SK-N-SH treated with all-trans-retinoic acid at 6 μM for 48 hours (cell line): ENCODE data around the gene PTGES.
"Not testable (repeated sequence)": the region's sequence is repeated elsewhere in the genome, so short reads cannot be mapped to it uniquely, and the experiment has no call there.

Source experiments
- ATAC-seq: fragments of 200-7000 bp; cut with Tn5 transposase; 3 replicates; pipeline ENCODE4 v1.9.1; 2020; ENCODE audit warnings: mild to moderate bottlenecking, moderate library complexity
- ARNTL ChIP-seq: fragments of 450-650 bp; formaldehyde crosslinking; IDR thresholded peaks from 2 replicates; pipeline ENCODE4 v1.5.0; 2020; ENCODE audit warnings: low read depth, mild to moderate bottlenecking, moderate library complexity, borderline replicate concordance
- BACH2 ChIP-seq: fragments of 250-450 bp; sonication (Bioruptor Pico); IDR thresholded peaks from 2 replicates; pipeline ENCODE4 v1.9.0; 2021; ENCODE audit warnings: mild to moderate bottlenecking, borderline replicate concordance
- CREB5 ChIP-seq: fragments of 250-450 bp; sonication (Bioruptor Pico); IDR thresholded peaks from 2 replicates; pipeline ENCODE4 v1.5.1; 2020; ENCODE audit warnings: low read depth, mild to moderate bottlenecking, moderate library complexity
- CSRNP3 ChIP-seq: fragments of 250-450 bp; sonication (Bioruptor Pico); IDR thresholded peaks from 2 replicates; pipeline ENCODE4 v1.5.1; 2021; ENCODE audit warnings: mild to moderate bottlenecking, moderate library complexity
- ESRRG ChIP-seq: fragments of 250-450 bp; sonication (Bioruptor Pico); IDR thresholded peaks from 2 replicates; pipeline ENCODE4 v1.6.1; 2021; ENCODE audit warnings: mild to moderate bottlenecking
- ISL1 ChIP-seq: fragments of 250-450 bp; sonication (Bioruptor Pico); IDR thresholded peaks from 2 replicates; pipeline ENCODE4 v2.1.2; 2022; ENCODE audit warnings: mild to moderate bottlenecking, moderate library complexity
- POU6F1 ChIP-seq: fragments of 250-450 bp; sonication (Bioruptor Pico); IDR thresholded peaks from 2 replicates; pipeline ENCODE4 v1.8.0; 2021; ENCODE audit warnings: low read depth, mild to moderate bottlenecking, moderate library complexity, borderline replicate concordance
- PPARA ChIP-seq: fragments of 250-450 bp; sonication (Bioruptor Pico); IDR thresholded peaks from 2 replicates; pipeline ENCODE4 v1.5.0; 2020; ENCODE audit warnings: mild to moderate bottlenecking, borderline replicate concordance
- RARB ChIP-seq: fragments of 250-450 bp; sonication (Bioruptor Pico); IDR thresholded peaks from 2 replicates; pipeline ENCODE4 v1.8.0; 2021; ENCODE audit warnings: mild to moderate bottlenecking, moderate library complexity
- SNAI2 ChIP-seq: fragments of 250-450 bp; sonication (Bioruptor Pico); IDR thresholded peaks from 2 replicates; pipeline ENCODE4 v1.5.0; 2020; ENCODE audit warnings: mild to moderate bottlenecking, moderate library complexity
- TCF4 ChIP-seq: fragments of 250-450 bp; sonication (Bioruptor Pico); IDR thresholded peaks from 2 replicates; pipeline ENCODE4 v1.8.0; 2021; ENCODE audit warnings: mild to moderate bottlenecking, moderate library complexity, borderline replicate concordance
- TOX ChIP-seq: fragments of 250-450 bp; sonication (Bioruptor Pico); IDR thresholded peaks from 2 replicates; pipeline ENCODE4 v1.8.0; 2021; ENCODE audit warnings: mild to moderate bottlenecking, moderate library complexity, borderline replicate concordance
- ZC3H10 ChIP-seq: fragments of 250-450 bp; sonication (Bioruptor Pico); IDR thresholded peaks from 2 replicates; pipeline ENCODE4 v1.5.1; 2021; ENCODE audit warnings: mild to moderate bottlenecking, moderate library complexity
- ZFP30 ChIP-seq: fragments of 450-650 bp; formaldehyde crosslinking; IDR thresholded peaks from 2 replicates; pipeline ENCODE4 v1.5.0; 2022; ENCODE audit warnings: mild to moderate bottlenecking, moderate library complexity
- ZNF565 ChIP-seq: fragments of 450-650 bp; formaldehyde crosslinking; conservative IDR thresholded peaks from 2 replicates; pipeline ENCODE4 v1.5.0; 2020; ENCODE audit warnings: low read depth, mild to moderate bottlenecking, moderate library complexity
- ZNF70 ChIP-seq: fragments of 450-650 bp; formaldehyde crosslinking; IDR thresholded peaks from 2 replicates; pipeline ENCODE4 v1.5.0; 2020; ENCODE audit warnings: mild to moderate bottlenecking, moderate library complexity
- ZNF8 ChIP-seq: fragments of 450-650 bp; formaldehyde crosslinking; IDR thresholded peaks from 2 replicates; pipeline ENCODE4 v1.5.0; 2020; ENCODE audit warnings: mild to moderate bottlenecking, moderate library complexity
- TF ChIP-seq, protein P1 (sequence below): fragments of 250-450 bp; sonication (Bioruptor Pico); IDR thresholded peaks from 2 replicates; pipeline ENCODE4 v1.5.0; 2020; ENCODE audit warnings: mild to moderate bottlenecking, moderate library complexity
- TF ChIP-seq, protein P2 (sequence below): fragments of 250-450 bp; sonication (Bioruptor Pico); IDR thresholded peaks from 2 replicates; pipeline ENCODE4 v1.8.0; 2020; ENCODE audit warnings: mild to moderate bottlenecking, moderate library complexity, borderline replicate concordance

The PTGES gene

DNA sequence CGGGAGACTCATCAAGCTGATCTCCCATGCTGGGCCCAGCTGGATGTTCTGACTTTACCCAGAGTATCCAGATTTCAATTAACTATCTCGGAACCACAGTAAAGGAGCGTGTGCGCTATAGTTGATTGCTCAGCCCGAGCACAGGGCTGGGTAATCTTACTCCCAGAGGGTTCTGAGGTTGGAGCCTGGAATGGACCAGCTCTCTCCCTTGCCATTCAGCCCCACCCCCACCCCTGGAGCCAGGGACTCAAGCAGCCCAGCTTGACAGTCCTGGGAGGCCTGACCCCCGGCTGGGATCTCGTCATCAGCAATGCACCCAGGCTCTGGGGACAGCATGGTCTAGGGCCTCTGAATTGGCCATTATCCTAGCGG is 23.7 kb upstream of the PTGES start (continued):
- no peak for TF ChIP-seq ESRRG (CRISPR knock-in tag)

DNA sequence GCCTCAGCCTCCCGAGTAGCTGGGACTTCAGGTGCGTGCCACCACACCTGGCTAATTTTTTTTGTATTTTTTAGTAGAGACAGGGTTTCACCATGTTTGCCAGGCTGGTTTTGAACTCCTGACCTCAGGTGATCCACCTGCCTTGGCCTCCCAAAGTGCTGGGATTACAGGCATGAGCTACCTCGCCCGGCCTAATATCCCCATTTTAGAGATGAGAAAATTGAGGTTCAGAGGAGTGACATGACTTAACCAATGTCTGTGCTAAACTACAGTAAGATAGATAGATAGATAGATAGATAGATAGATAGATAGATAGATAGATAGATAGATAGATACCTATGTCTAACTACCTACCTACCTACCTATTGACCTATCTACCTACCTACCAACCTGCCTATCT is 23.3 kb upstream of the PTGES start:
- not testable (repeated sequence) for ATAC-seq

DNA sequence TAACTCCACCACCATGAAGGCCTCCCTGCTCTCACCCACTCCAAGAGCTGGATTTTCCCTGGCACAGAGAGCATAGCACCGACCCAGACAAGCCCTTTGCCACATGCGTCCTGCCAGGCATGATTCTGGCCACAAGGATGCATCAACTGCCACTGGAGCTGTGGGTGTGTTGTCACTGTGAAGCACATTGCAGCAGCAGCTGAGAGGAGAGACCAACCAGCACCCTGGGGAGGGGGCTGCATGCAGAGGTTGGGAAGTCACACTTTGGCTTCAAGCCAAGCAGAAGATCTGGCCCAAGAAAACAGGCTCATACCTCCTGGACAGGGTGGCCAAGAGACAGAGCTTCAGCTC is 22.6 kb upstream of the PTGES start:
- no peak for ATAC-seq
- TF ChIP-seq PPARA (CRISPR knock-in tag) (no peak), ZNF565 (no peak), CREB5 (CRISPR knock-in tag) (no peak), ZFP30 (CRISPR knock-in tag) (no peak), POU6F1 (CRISPR knock-in tag) (no peak), ESRRG (CRISPR knock-in tag) (no peak)

GRCh38 chr9:129774791-129775447 is 22.1 kb upstream of the PTGES start:
- no peak for TF ChIP-seq ZNF8
- TF ChIP-seq ZC3H10 (CRISPR knock-in tag): no peak
- TF ChIP-seq PPARA (CRISPR knock-in tag): no peak
- no peak for TF ChIP-seq ZNF565
- TF ChIP-seq TCF4 (CRISPR knock-in tag): no peak
- no peak for TF ChIP-seq TOX (CRISPR knock-in tag)
- no peak for ATAC-seq

- no peak for ATAC-seq
These were observed 20.6 kb upstream of the PTGES start for GRCh38 chr9:129773262-129774048.

More at GRCh38 chr9:129773262-129774048, 20.6 kb upstream of the PTGES start:
- TF ChIP-seq BACH2 (CRISPR knock-in tag) (no peak), ISL1 (CRISPR knock-in tag) (no peak), ZNF8 (no peak), CSRNP3 (CRISPR knock-in tag) (no peak), ZFP30 (CRISPR knock-in tag) (no peak), ZC3H10 (CRISPR knock-in tag) (no peak), ARNTL (CRISPR knock-in tag) (no peak), POU6F1 (CRISPR knock-in tag) (no peak), ZNF70 (CRISPR knock-in tag) (no peak), TCF4 (CRISPR knock-in tag) (no peak), PPARA (CRISPR knock-in tag) (no peak), RARB (CRISPR knock-in tag) (no peak), SNAI2 (no peak), TOX (CRISPR knock-in tag) (no peak)
- TF ChIP-seq, protein P1, sequence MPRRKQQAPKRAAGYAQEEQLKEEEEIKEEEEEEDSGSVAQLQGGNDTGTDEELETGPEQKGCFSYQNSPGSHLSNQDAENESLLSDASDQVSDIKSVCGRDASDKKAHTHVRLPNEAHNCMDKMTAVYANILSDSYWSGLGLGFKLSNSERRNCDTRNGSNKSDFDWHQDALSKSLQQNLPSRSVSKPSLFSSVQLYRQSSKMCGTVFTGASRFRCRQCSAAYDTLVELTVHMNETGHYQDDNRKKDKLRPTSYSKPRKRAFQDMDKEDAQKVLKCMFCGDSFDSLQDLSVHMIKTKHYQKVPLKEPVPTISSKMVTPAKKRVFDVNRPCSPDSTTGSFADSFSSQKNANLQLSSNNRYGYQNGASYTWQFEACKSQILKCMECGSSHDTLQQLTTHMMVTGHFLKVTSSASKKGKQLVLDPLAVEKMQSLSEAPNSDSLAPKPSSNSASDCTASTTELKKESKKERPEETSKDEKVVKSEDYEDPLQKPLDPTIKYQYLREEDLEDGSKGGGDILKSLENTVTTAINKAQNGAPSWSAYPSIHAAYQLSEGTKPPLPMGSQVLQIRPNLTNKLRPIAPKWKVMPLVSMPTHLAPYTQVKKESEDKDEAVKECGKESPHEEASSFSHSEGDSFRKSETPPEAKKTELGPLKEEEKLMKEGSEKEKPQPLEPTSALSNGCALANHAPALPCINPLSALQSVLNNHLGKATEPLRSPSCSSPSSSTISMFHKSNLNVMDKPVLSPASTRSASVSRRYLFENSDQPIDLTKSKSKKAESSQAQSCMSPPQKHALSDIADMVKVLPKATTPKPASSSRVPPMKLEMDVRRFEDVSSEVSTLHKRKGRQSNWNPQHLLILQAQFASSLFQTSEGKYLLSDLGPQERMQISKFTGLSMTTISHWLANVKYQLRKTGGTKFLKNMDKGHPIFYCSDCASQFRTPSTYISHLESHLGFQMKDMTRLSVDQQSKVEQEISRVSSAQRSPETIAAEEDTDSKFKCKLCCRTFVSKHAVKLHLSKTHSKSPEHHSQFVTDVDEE: no peak
- TF ChIP-seq, protein P2, sequence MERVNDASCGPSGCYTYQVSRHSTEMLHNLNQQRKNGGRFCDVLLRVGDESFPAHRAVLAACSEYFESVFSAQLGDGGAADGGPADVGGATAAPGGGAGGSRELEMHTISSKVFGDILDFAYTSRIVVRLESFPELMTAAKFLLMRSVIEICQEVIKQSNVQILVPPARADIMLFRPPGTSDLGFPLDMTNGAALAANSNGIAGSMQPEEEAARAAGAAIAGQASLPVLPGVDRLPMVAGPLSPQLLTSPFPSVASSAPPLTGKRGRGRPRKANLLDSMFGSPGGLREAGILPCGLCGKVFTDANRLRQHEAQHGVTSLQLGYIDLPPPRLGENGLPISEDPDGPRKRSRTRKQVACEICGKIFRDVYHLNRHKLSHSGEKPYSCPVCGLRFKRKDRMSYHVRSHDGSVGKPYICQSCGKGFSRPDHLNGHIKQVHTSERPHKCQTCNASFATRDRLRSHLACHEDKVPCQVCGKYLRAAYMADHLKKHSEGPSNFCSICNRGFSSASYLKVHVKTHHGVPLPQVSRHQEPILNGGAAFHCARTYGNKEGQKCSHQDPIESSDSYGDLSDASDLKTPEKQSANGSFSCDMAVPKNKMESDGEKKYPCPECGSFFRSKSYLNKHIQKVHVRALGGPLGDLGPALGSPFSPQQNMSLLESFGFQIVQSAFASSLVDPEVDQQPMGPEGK (CRISPR knock-in tag): no peak
